GM18508 (cell line): ENCODE data around the gene PEF1.

ENCODE experiments used
- ATAC-seq: cut with Tn5 transposase; IDR thresholded peaks from one replicate; pipeline ENCODE4 v1.9.1; 2021; ENCODE audit warnings: moderate number of reproducible peaks; ENCODE audit not compliant: insufficient read depth, unreplicated experiment

The PEF1 gene

GRCh38 chr1:31657020-31657804, 12.5 kb upstream of the PEF1 start:
- no peak for ATAC-seq

- no peak for ATAC-seq
Observed at GRCh38 chr1:31655756-31656155, 11.1 kb upstream of the PEF1 start.

- no peak for ATAC-seq
Observed at GRCh38 chr1:31655104-31655503, 10.4 kb upstream of the PEF1 start.

- no peak for ATAC-seq
Observed at GRCh38 chr1:31654474-31654776, 9.7 kb upstream of the PEF1 start.

- ATAC-seq: no peak
Observed at GRCh38 chr1:31653717-31654473, 9.2 kb upstream of the PEF1 start.

GRCh38 chr1:31652891-31653499, 8.3 kb upstream of the PEF1 start:
- no peak for ATAC-seq

- ATAC-seq: no peak
Observed at GRCh38 chr1:31651766-31652165, 7.1 kb upstream of the PEF1 start.

GRCh38 chr1:31651089-31651420, 6.4 kb upstream of the PEF1 start:
- ATAC-seq: no peak

GRCh38 chr1:31650161-31651088, 5.7 kb upstream of the PEF1 start:
- no peak for ATAC-seq

- no peak for ATAC-seq
Observed at GRCh38 chr1:31648641-31649357, 4.1 kb upstream of the PEF1 start.

GRCh38 chr1:31648190-31648589, 3.5 kb upstream of the PEF1 start:
- no peak for ATAC-seq

- ATAC-seq: no peak
Observed at GRCh38 chr1:31647106-31647505, 2.4 kb upstream of the PEF1 start.

GRCh38 chr1:31646259-31646960, 1.7 kb upstream of the PEF1 start:
- no peak for ATAC-seq

GRCh38 chr1:31645274-31645568, 545 bp upstream of the PEF1 start:
- ATAC-seq: no peak

- ATAC-seq: no peak
Observed at GRCh38 chr1:31643976-31644559, 608 bp downstream of the PEF1 start.

GRCh38 chr1:31642897-31643296, 1.8 kb downstream of the PEF1 start:
- no peak for ATAC-seq

GRCh38 chr1:31642366-31642765, 2.3 kb downstream of the PEF1 start:
- ATAC-seq: no peak

- ATAC-seq: no peak
Observed at GRCh38 chr1:31640964-31641363, 3.7 kb downstream of the PEF1 start.

- no peak for ATAC-seq
Observed at GRCh38 chr1:31640179-31640578, 4.5 kb downstream of the PEF1 start.
